Liver (tissue), 9 donors: ENCODE results near the gene SYNPO2. TPM values are rescaled to one million over a fixed set of nuclear protein-coding genes. Genes with fewer than 3 reads are reported as not detected.

Experiments used
- DNase-seq: peaks from one replicate; pipeline ENCODE4 v3.0.0-alpha.2; 2017; ENCODE audit warnings: low spot score
- H3K27ac ChIP-seq, 2 donors: one replicate each; pipeline ENCODE4 v1.7.0; 2013; ENCODE audit warnings: inconsistent platforms in 2 of 2, low read length in 2 of 2, control low read depth in 1 of 2, low read depth in 1 of 2, mild to moderate bottlenecking in 1 of 2
- H3K27me3 ChIP-seq, 4 donors: one replicate each; pipeline versions ENCODE4 v1.6.1 to v1.7.0; 2013; ENCODE audit warnings: low read length in 3 of 4, inconsistent platforms in 1 of 4, mild to moderate bottlenecking in 1 of 4, moderate library complexity in 1 of 4; ENCODE audit not compliant: control insufficient read depth in 4 of 4, insufficient read depth in 4 of 4
- H3K36me3 ChIP-seq, 4 donors: one replicate each; pipeline versions ENCODE4 v1.6.1 to v1.7.0; 2013; ENCODE audit warnings: low read length in 3 of 4, mild to moderate bottlenecking in 3 of 4, low read depth in 1 of 4, moderate library complexity in 1 of 4; ENCODE audit not compliant: control insufficient read depth in 4 of 4, insufficient read depth in 3 of 4
- H3K4me1 ChIP-seq, 4 donors: one replicate each; pipeline versions ENCODE4 v1.6.1 to v1.7.0; 2013; ENCODE audit warnings: low read length in 3 of 4, mild to moderate bottlenecking in 3 of 4, moderate library complexity in 1 of 4; ENCODE audit not compliant: control insufficient read depth in 4 of 4, insufficient read depth in 4 of 4
- H3K4me3 ChIP-seq, 3 donors: one replicate each; pipeline versions ENCODE4 v1.6.1 to v1.7.0; 2013; ENCODE audit warnings: low read length in 3 of 3, control low read depth in 1 of 3, low read depth in 1 of 3, mild to moderate bottlenecking in 1 of 3
- H3K9ac ChIP-seq, 2 donors: one replicate each; pipeline ENCODE4 v1.7.0; 2013; ENCODE audit warnings: low read length in 2 of 2, mild to moderate bottlenecking in 2 of 2, moderate library complexity in 2 of 2, control low read depth in 1 of 2, low read depth in 1 of 2
- H3K9me3 ChIP-seq, 4 donors: one replicate each; pipeline versions ENCODE4 v1.6.1 to v1.7.0; 2013; ENCODE audit warnings: low read length in 3 of 4; ENCODE audit not compliant: control insufficient read depth in 4 of 4
- EGR1 ChIP-seq, 2 donors: IDR thresholded peaks; 2 replicates each; pipeline ENCODE4 v1.6.1; 2016 to 2018; ENCODE audit warnings: antibody characterized with exemption in 2 of 2, low read depth in 2 of 2
- FOXA1 ChIP-seq: IDR thresholded peaks from 2 replicates; pipeline ENCODE4 v1.6.1; 2016; ENCODE audit warnings: antibody characterized with exemption
- FOXA2 ChIP-seq: IDR thresholded peaks from 2 replicates; pipeline ENCODE4 v1.6.1; 2016; ENCODE audit warnings: antibody characterized with exemption
- GABPA ChIP-seq, 2 donors: IDR thresholded peaks in 1 of 2; conservative IDR thresholded peaks in 1 of 2; 2 replicates each; pipeline ENCODE4 v1.6.1; 2016; ENCODE audit warnings: antibody characterized with exemption in 2 of 2, mild to moderate bottlenecking in 1 of 2, moderate library complexity in 1 of 2
- HNF4A ChIP-seq, 2 donors: conservative IDR thresholded peaks; 2 replicates each; pipeline ENCODE4 v1.6.1; 2016; ENCODE audit warnings: antibody characterized with exemption in 2 of 2, mild to moderate bottlenecking in 2 of 2
- HNF4G ChIP-seq: IDR thresholded peaks from 2 replicates; pipeline ENCODE4 v1.6.1; 2016; ENCODE audit warnings: antibody characterized with exemption
- JUND ChIP-seq, 2 donors: IDR thresholded peaks; 2 replicates each; pipeline ENCODE4 v1.6.1; 2016; ENCODE audit warnings: antibody characterized with exemption in 2 of 2
- NR2F2 ChIP-seq: IDR thresholded peaks from 2 replicates; pipeline ENCODE4 v1.6.1; 2016; ENCODE audit warnings: antibody characterized with exemption
- RAD21 ChIP-seq, 2 donors: IDR thresholded peaks; 2 replicates each; pipeline ENCODE4 v1.6.1; 2016; ENCODE audit warnings: antibody characterized with exemption in 2 of 2, mild to moderate bottlenecking in 2 of 2
- RXRA ChIP-seq, 2 donors: IDR thresholded peaks; 2 replicates each; pipeline ENCODE4 v1.6.1; 2017 to 2018; ENCODE audit warnings: antibody characterized with exemption in 2 of 2, mild to moderate bottlenecking in 1 of 2
- SP1 ChIP-seq: IDR thresholded peaks from 2 replicates; pipeline ENCODE4 v1.6.1; 2018; ENCODE audit warnings: antibody characterized with exemption, mild to moderate bottlenecking
- TAF1 ChIP-seq: conservative IDR thresholded peaks from 2 replicates; pipeline ENCODE4 v1.6.1; 2016; ENCODE audit warnings: antibody characterized with exemption, mild to moderate bottlenecking
- YY1 ChIP-seq: IDR thresholded peaks from 2 replicates; pipeline ENCODE4 v1.6.1; 2016; ENCODE audit warnings: antibody characterized with exemption, mild to moderate bottlenecking
- WGBS: extraction: QIAGEN DNeasy Blood & Tissue Kit; methylation state at CpG from one replicate; pipeline ENCODE4 v1.1.7; 2013; 5-methylcytosine and 5-hydroxymethylcytosine counted together
- polyA plus RNA-seq, 2 donors: library from polyadenylated mRNA; stranded (reverse) in 1 of 2; unstranded in 1 of 2; fragments of 200-250 nt in 1 of 2; fragments of >200 nt in 1 of 2; fragmentation: Nextera tagmentation in 1 of 2; extraction: Ambion mirVana in 1 of 2; gene quantifications; one replicate each; pipeline versions ENCODE4 v1.2.1 to v1.2.3, GENCODE V29; 2013 to 2015
- total RNA-seq, 2 donors: library from RNA; depleted of rRNA; stranded (reverse); fragments of >200 nt; gene quantifications; one replicate each; pipeline ENCODE4 v1.2.3, GENCODE V29; 2014
- TF ChIP-seq, protein P1 (sequence below): fragments of 150-350 bp; IDR thresholded peaks from 2 replicates; pipeline ENCODE4 v1.5.1; 2017; ENCODE audit warnings: improper control_type of control experiment, low read depth, low read length; ENCODE audit not compliant: missing input control
- TF ChIP-seq, protein P2 (sequence below): IDR thresholded peaks from 2 replicates; pipeline ENCODE4 v1.6.1; 2016; ENCODE audit warnings: antibody characterized with exemption, mild to moderate bottlenecking
- TF ChIP-seq, protein P3 (sequence below): IDR thresholded peaks from 2 replicates; pipeline ENCODE4 v1.6.1; 2016; ENCODE audit warnings: antibody characterized with exemption
- donor health status: healthy.
- donor health status: healthy.
- donor health status: healthy.
- donor health status: healthy.
- donor health status: healthy.

The SYNPO2 gene
- total and polyA plus RNA-seq, 4 donors: 2.4 to 10.9 (median 3.4) TPM

DNA sequence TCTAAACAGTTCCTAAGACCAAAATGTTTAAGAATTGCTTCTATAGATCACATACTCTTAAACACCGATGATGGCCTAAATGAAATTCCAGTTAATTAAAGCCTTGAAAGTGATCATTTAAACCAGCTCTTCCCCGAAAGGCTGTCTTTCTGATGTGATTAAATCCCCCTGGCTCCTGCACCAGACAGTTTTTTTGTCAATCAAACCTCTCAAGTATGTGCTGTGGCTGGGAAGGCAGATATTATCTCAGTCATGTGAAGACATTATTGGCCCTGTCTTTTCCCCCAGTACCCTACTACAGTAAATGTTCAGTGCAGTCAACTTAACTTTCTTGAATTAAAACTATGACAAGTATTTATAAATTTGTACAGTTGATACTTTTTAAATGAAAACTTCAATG is 126.0 kb downstream of the SYNPO2 start:
- TF ChIP-seq, protein P1, sequence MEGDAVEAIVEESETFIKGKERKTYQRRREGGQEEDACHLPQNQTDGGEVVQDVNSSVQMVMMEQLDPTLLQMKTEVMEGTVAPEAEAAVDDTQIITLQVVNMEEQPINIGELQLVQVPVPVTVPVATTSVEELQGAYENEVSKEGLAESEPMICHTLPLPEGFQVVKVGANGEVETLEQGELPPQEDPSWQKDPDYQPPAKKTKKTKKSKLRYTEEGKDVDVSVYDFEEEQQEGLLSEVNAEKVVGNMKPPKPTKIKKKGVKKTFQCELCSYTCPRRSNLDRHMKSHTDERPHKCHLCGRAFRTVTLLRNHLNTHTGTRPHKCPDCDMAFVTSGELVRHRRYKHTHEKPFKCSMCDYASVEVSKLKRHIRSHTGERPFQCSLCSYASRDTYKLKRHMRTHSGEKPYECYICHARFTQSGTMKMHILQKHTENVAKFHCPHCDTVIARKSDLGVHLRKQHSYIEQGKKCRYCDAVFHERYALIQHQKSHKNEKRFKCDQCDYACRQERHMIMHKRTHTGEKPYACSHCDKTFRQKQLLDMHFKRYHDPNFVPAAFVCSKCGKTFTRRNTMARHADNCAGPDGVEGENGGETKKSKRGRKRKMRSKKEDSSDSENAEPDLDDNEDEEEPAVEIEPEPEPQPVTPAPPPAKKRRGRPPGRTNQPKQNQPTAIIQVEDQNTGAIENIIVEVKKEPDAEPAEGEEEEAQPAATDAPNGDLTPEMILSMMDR: no peak
- TF ChIP-seq YY1 (no peak), RAD21 (IDR thresholded peaks at IDR 0.05) (no peak), FOXA1 (no peak), HNF4A (conservative IDR thresholded peaks at IDR 0.05) (no peak), EGR1 (IDR thresholded peaks at IDR 0.05; ENCODE audit: low read depth in 2 of 2) (no peak), GABPA (IDR thresholded peaks at IDR 0.05 in 1 of 2, conservative IDR thresholded peaks at IDR 0.05 in 1 of 2) (no peak), TAF1 (no peak), JUND (IDR thresholded peaks at IDR 0.05) (no peak), HNF4G (no peak), NR2F2 (no peak), FOXA2 (no peak)
- TF ChIP-seq, protein P2, sequence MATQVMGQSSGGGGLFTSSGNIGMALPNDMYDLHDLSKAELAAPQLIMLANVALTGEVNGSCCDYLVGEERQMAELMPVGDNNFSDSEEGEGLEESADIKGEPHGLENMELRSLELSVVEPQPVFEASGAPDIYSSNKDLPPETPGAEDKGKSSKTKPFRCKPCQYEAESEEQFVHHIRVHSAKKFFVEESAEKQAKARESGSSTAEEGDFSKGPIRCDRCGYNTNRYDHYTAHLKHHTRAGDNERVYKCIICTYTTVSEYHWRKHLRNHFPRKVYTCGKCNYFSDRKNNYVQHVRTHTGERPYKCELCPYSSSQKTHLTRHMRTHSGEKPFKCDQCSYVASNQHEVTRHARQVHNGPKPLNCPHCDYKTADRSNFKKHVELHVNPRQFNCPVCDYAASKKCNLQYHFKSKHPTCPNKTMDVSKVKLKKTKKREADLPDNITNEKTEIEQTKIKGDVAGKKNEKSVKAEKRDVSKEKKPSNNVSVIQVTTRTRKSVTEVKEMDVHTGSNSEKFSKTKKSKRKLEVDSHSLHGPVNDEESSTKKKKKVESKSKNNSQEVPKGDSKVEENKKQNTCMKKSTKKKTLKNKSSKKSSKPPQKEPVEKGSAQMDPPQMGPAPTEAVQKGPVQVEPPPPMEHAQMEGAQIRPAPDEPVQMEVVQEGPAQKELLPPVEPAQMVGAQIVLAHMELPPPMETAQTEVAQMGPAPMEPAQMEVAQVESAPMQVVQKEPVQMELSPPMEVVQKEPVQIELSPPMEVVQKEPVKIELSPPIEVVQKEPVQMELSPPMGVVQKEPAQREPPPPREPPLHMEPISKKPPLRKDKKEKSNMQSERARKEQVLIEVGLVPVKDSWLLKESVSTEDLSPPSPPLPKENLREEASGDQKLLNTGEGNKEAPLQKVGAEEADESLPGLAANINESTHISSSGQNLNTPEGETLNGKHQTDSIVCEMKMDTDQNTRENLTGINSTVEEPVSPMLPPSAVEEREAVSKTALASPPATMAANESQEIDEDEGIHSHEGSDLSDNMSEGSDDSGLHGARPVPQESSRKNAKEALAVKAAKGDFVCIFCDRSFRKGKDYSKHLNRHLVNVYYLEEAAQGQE: no peak
- TF ChIP-seq, protein P3, sequence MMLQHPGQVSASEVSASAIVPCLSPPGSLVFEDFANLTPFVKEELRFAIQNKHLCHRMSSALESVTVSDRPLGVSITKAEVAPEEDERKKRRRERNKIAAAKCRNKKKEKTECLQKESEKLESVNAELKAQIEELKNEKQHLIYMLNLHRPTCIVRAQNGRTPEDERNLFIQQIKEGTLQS: no peak
- Histone ChIP-seq H3K27me3 (no peaks in the 10 kb centered on the region), H3K9me3 (no peaks in the 10 kb centered on the region), H3K4me1 (no peaks in the 10 kb centered on the region), H3K4me3 (no peak overlapping the region), H3K9ac (no peak overlapping the region), H3K27ac (no peak overlapping the region), H3K36me3 (no peaks in the 10 kb centered on the region)
- WGBS: 82% methylated on average over 2 of the region's 2 CpGs
- no peak for DNase-seq

DNA sequence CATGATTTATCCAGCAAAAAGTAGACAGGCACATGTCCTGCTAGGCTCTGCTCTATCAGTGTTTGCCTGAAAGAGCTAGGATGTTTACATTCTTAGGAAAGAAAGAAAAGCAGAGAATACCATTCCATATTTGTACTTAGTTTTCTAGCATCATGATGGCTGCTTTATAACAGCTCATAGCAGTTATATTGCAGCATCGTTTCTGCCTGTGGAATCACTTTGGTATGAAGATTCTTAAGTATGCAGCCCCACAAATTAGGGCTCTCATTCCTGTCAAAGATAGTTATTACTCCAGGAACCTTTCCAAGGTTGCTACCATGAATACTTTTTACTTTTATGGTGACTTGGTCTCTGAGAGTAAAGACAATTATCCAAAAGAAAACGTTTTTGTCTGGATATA is 128.0 kb downstream of the SYNPO2 start:
- TF ChIP-seq YY1 (peak; percentile 24), SP1 (peak; percentile 21), HNF4A (conservative IDR thresholded peaks at IDR 0.05) (no peak)
- DNase-seq: no peak
- H3K9me3 ChIP-seq: no peaks in the 10 kb centered on the region
- no peak overlapping the region for H3K27ac ChIP-seq
- 39% methylated on average over 2 of the region's 2 CpGs for WGBS
- H3K4me3 ChIP-seq: no peak overlapping the region
- no peaks in the 10 kb centered on the region for H3K27me3 ChIP-seq
- no peaks in the 10 kb centered on the region for H3K4me1 ChIP-seq
- H3K36me3 ChIP-seq: no peaks in the 10 kb centered on the region
- no peak overlapping the region for H3K9ac ChIP-seq

DNA sequence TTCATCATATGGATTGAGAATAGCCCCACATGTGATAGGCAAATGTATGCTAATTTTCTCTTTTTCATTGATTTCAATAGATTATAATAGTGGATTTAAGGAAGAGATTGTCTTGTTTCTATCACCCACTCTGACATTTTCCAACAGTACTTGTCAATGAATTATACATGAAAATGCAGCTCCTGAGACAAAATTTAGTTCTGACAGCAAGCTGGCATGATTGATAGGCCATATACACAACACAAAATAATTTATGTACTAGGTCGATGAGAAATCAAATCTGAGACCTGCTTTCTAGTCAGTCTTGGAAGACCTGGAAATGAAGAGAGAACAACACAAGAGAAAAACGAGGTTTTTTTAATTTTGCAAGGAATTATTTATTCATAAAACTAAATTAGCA is 129.0 kb downstream of the SYNPO2 start:
- no peaks in the 10 kb centered on the region for H3K27me3 ChIP-seq
- no peak overlapping the region for H3K9ac ChIP-seq
- WGBS: 76% methylated on average over 2 of the region's 2 CpGs
- H3K36me3 ChIP-seq: no peaks in the 10 kb centered on the region
- no peak overlapping the region for H3K27ac ChIP-seq
- DNase-seq: no peak
- H3K9me3 ChIP-seq: no peaks in the 10 kb centered on the region
- no peaks in the 10 kb centered on the region for H3K4me1 ChIP-seq
- H3K4me3 ChIP-seq: no peak overlapping the region
- TF ChIP-seq FOXA1 (no peak), HNF4A (conservative IDR thresholded peaks at IDR 0.05) (no peak), RXRA (IDR thresholded peaks at IDR 0.05) (no peak), SP1 (no peak), HNF4G (no peak), GABPA (IDR thresholded peaks at IDR 0.05 in 1 of 2, conservative IDR thresholded peaks at IDR 0.05 in 1 of 2) (no peak)
- TF ChIP-seq, protein P1: no peak
- TF ChIP-seq, protein P3: no peak
- TF ChIP-seq, protein P2: no peak
